ENCODE measurements around the gene RAB35.
A peak's percentile ranks its signal among the peaks of the same experiment; 100 is the strongest.

The RAB35 gene

DNA sequence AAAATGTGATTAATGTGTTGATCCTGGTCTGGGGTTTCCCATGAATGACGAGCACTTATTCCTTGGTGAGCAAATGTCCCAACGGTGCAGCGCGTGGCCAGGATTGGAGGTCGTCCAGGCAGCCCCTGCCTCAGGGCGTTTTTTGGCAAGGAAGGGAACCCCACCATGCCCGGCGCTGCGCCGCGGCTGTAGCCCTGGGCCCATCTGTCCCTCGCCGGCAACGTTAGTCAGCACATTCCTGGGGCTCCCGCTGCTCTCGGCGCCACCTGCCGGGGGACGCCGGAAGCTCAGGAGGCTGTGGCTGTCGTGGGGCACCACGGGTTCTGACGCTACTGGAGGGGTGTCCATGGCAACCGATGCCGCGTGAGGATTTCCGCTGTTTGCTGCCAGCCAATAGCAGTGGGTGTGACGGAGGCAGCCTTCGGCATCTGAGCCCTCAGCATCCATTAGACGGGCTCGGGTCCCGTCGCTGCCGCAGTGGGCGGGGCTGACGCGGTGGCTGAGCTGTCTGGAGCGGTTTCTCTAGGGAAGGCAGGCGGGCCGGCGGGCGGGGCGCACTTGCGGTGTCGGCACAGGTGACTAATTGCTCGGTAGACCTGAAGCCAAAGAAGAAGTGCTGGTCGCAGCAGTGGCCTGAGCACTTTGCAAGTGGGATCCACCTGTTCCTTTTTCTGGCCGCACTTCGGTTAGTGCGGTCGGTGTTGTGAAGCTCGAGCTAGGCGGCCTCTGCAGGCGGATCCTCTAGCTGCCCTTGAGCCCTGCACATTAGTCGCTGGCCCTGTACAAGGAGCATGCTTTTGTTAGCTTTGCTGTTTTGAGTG lies 29.5 kb downstream of the RAB35 start:
- DNase-seq (ENCODE audit: low spot score) = peak; percentile 100

GRCh38 chr12:120085920-120086645 lies 30.5 kb downstream of the RAB35 start:
- DNase-seq (ENCODE audit: low spot score) = no peak

DNA sequence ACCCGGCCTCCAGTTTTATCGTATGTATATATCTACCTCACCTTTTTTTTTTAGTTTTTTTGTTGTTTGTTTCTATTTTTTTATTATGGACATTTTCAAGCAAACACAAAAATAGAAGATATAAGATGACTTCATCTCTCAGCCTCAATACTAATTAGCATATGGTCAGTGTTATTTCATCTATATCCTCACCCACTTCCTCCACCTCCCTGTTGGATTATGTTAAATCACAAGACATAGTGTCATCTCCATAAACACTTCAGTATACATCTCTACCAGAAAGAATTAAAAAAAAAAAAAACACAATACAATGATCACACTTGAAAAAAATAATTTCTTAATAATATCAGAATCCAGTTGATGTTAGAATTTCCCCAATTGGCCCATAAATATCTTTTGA lies 34.9 kb downstream of the RAB35 start:
- DNase-seq (ENCODE audit: low spot score) = no peak

GRCh38 chr12:120079411-120080400 lies 36.8 kb downstream of the RAB35 start:
- DNase-seq (ENCODE audit: low spot score) = no peak

DNA sequence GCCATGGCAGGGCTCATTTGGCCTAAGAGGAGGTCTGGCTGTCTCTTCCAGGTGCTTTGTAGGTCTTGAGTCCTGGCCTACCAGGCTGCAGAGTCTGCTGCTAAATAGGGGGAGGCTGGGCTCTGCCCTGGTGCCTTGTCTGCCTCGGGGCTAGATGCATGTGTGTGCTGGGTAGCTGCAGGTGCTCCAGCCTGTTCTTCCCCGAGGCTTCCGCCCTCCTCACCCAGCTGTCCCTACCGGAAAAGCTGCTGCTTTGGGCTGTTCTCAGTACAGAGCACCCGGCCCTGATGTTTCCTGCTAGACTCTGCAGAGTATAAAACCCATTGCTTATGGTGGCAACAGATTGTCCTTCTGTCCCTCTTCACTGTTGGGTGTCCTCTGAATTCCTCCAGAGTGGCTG lies 37.7 kb downstream of the RAB35 start:
- no peak for DNase-seq (ENCODE audit: low spot score)

- no peak for DNase-seq (ENCODE audit: low spot score)
These were observed 39.3 kb downstream of the RAB35 start for GRCh38 chr12:120077260-120077659.

GRCh38 chr12:120076651-120077050 lies 39.9 kb downstream of the RAB35 start:
- DNase-seq (ENCODE audit: low spot score) = no peak

GRCh38 chr12:120075034-120075616 lies 41.4 kb downstream of the RAB35 start:
- no peak for DNase-seq (ENCODE audit: low spot score)

DNA sequence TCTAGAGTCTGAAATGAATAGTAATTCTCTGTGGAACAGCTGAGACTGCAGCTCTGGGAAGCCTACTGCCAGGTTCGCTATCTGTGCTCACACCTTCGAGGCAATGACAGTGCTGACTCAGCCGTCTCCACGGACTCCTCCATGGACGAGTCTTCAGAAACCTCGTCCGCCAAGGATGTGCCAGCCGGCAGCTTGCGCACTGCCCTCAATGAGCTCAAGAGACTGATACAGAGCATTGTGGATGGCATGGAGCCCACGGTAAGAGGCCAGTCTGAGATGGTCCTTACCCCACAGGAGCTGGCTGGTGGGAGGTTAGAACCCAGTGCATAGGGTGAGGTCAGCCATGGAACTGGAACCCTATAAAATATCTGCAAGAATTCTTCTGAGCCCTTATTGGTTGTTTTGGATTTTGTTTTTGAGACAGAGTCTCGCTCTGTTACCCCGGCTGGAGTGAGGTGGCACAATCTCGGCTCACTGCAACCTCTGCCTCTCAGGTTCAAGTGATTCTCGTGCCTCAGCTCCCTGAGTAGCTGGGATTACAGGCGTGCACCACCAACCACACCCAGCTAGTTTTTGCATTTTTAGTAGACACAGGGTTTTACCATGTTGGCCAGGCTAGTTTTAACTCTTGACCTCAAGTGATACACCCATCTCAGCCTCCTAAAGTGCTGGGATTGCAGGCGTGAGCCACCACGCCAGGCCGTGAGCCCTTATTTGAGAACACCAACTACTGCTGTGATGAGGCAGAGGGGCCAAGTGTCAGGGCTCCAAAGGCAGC lies 43.9 kb downstream of the RAB35 start:
- no peak for DNase-seq (ENCODE audit: low spot score)

- no peak for DNase-seq (ENCODE audit: low spot score)
These were observed 45.0 kb downstream of the RAB35 start for GRCh38 chr12:120071493-120072020.

- DNase-seq (ENCODE audit: low spot score) = no peak
These were observed 47.3 kb downstream of the RAB35 start for GRCh38 chr12:120069278-120069677.

DNA sequence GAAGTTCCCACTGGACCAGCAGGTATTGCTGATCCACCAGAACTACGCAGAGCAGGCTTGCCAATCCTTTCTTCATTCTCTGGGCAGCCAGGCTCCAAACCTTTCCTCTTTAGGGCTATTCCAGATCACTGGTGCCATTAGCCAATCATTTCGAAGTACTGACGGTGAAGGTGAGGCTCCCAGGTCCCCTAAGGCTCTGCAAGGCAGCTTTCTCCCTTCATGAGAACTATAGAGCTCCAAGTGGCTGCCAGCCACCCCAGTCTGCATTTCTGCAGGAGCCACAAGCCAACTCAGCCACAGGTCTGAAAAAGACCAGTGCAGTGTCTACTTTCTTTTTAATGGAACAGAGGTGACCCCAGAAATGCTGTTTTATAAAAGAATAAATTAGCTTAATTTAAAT lies 48.7 kb downstream of the RAB35 start:
- no peak for DNase-seq (ENCODE audit: low spot score)

- no peak for DNase-seq (ENCODE audit: low spot score)
These were observed 49.3 kb downstream of the RAB35 start for GRCh38 chr12:120067084-120067869.

DNA sequence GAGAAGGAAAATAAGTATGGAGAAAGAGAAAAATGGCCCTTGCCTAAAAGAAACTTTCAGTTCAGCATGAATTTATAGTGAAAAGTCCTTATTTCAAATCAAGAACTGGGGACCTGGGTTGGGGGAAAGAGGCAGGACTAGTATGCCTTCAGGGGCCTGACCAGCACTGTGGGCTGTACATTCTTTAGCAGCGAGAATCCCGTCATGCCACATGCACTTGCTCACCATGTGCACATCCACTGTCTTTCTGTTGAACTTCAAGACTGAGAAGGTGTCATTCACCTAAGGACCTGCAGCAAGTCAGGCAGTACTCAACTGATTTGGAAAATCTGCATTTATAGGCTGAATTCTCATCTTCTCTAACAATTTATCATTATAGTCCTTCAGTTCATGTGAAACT lies 50.2 kb downstream of the RAB35 start:
- DNase-seq (ENCODE audit: low spot score) = no peak

DNA sequence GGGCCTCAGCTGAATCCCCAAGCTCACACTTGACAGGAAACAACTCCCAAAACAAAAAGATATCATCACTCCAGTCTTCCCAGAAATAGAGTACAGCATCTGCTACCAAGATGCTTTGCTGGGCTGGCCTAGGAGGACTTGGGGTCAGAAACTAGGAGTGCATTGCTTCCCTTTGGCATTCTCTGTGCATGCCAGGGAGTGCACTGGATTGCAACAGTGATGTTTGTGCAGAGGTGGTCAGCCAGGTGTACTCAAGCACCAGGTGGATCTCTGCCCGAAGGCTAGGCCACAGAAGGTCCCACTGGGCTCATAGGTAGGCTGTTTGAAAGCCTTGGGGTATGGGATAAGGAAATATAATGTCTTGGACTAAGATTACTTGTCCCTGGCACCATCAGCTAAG lies 51.1 kb downstream of the RAB35 start:
- DNase-seq (ENCODE audit: low spot score) = no peak

DNA sequence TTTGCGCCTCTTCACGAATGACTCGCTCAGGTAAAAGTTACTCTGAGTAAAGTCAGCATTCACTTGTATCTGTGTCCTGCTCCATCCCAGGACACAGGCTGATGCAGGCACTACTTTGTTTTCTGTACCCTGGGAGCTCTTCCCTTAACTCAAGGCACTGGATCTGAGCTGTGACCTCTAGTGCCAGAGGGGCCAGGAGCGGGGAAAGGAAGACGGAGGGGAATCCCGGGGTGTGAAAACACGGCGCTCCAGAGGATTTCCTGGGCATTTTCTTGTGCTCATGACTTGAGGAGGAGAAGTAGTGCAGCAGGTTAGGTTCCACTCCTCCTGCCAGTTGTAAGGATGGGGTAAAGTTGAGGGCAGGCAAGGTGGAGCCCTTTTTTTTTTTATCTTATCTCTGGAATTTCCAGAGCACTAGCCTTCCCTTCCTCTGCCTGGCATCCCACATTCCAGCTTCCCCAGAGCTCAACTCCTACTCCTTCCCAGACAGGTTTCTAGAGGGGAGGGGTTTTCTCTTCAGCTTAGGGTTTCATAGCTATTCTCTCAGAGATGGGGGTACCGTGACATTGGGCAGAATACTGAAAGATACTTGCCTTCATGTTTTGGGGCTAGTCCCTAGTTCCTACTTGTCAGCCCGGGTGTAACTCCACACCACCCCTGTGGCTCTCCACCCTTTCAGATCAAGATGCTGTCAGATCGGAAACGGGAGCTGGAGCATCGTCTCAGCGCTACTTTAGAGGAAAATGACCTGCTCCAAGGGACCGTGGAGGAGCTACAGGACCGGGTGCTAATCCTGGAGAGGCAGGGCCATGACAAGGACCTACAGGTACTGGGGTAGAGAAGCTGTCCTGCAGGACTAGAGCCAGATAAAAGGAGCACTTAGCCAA lies 52.3 kb downstream of the RAB35 start:
- no peak for DNase-seq (ENCODE audit: low spot score)

- no peak for DNase-seq (ENCODE audit: low spot score)
These were observed 53.5 kb downstream of the RAB35 start for GRCh38 chr12:120062976-120063579.

DNA sequence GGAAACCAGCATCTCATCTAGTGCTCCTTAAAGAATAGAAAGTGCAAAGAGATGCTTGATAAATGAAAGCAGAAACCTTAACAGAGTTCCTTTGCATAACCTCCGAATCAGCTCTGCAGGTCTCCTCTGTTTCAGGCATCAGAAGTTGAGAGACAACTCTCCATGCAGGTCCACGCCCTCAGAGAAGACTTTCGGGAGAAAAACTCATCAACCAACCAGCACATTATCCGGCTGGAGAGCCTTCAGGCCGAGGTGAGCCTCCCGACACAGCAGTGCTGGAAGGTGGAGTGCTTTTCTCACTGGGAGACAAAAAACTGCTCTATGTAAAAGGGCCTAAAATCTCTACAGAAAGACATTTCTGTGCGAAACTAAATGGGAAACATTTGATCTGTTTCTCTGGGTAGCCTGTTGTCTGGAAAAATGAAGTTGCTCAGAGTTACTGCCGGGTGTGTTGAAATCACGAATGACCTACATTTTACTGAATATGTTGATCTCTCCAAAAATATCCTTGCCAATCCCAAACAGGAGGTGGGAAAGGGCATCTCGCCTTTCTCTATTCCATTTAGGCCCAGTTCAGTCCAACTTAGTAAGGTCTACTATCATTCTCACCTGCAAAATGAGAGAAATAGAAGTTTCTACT lies 54.9 kb downstream of the RAB35 start:
- no peak for DNase-seq (ENCODE audit: low spot score)

Data from CD4-positive, alpha-beta T cell treated with Interleukin-15 for 4 hours (primary cell).